ENCODE measurements around the gene PLEKHH1.

The PLEKHH1 gene

GRCh38 chr14:67566908-67567307, 33.8 kb downstream of the PLEKHH1 start:
- no peak for DNase-seq (ENCODE audit: low read depth in 2 of 2)

- DNase-seq (ENCODE audit: low read depth in 2 of 2) = no peak
Observed at GRCh38 chr14:67567654-67568053, 34.6 kb downstream of the PLEKHH1 start.

GRCh38 chr14:67569011-67569650, 36.0 kb downstream of the PLEKHH1 start:
- DNase-seq (ENCODE audit: low read depth in 2 of 2) = no peak

GRCh38 chr14:67569651-67570290, 36.7 kb downstream of the PLEKHH1 start:
- no peak for DNase-seq (ENCODE audit: low read depth in 2 of 2)

- DNase-seq (ENCODE audit: low read depth in 2 of 2) = no peak
Observed at GRCh38 chr14:67570453-67570852, 37.4 kb downstream of the PLEKHH1 start.

- peak; percentile 54 to 60 for DNase-seq (ENCODE audit: low read depth in 2 of 2)
Observed at GRCh38 chr14:67571275-67571990, 38.3 kb downstream of the PLEKHH1 start.

- no peak for DNase-seq (ENCODE audit: low read depth in 2 of 2)
Observed at GRCh38 chr14:67571991-67572323, 38.9 kb downstream of the PLEKHH1 start.

- no peak for DNase-seq (ENCODE audit: low read depth in 2 of 2)
Observed at GRCh38 chr14:67572608-67573007, 39.5 kb downstream of the PLEKHH1 start.

- no peak for DNase-seq (ENCODE audit: low read depth in 2 of 2)
Observed at GRCh38 chr14:67573228-67574010, 40.3 kb downstream of the PLEKHH1 start.

GRCh38 chr14:67574156-67574555, 41.1 kb downstream of the PLEKHH1 start:
- DNase-seq (ENCODE audit: low read depth in 2 of 2) = no peak

- no peak for DNase-seq (ENCODE audit: low read depth in 2 of 2)
Observed at GRCh38 chr14:67574806-67575205, 41.7 kb downstream of the PLEKHH1 start.

GRCh38 chr14:67575684-67576083, 42.6 kb downstream of the PLEKHH1 start:
- DNase-seq (ENCODE audit: low read depth in 2 of 2) = no peak

- no peak for DNase-seq (ENCODE audit: low read depth in 2 of 2)
Observed at GRCh38 chr14:67576216-67576955, 43.3 kb downstream of the PLEKHH1 start.

- no peak for DNase-seq (ENCODE audit: low read depth in 2 of 2)
Observed at GRCh38 chr14:67577181-67577808, 44.2 kb downstream of the PLEKHH1 start.

- DNase-seq (ENCODE audit: low read depth in 2 of 2) = no peak
Observed at GRCh38 chr14:67577909-67578749, 45.0 kb downstream of the PLEKHH1 start.

GRCh38 chr14:67579040-67579439, 46.0 kb downstream of the PLEKHH1 start:
- no peak for DNase-seq (ENCODE audit: low read depth in 2 of 2)

- no peak for DNase-seq (ENCODE audit: low read depth in 2 of 2)
Observed at GRCh38 chr14:67579636-67580035, 46.5 kb downstream of the PLEKHH1 start.

GRCh38 chr14:67580336-67581171, 47.5 kb downstream of the PLEKHH1 start:
- no peak for DNase-seq (ENCODE audit: low read depth in 2 of 2)

GRCh38 chr14:67581643-67582042, 48.6 kb downstream of the PLEKHH1 start:
- DNase-seq (ENCODE audit: low read depth in 2 of 2) = no peak

Measured in stimulated activated CD4-positive, alpha-beta T cell treated with anti-CD3 and anti-CD28 coated beads, Interleukin-1b, Interleukin-23, amount 100 ng/mL, for 4 hours (primary cell).